Caco-2 (cell line): Measurements from ENCODE around the gene FAM76A. TPM values are rescaled to one million over a fixed set of nuclear protein-coding genes. Genes with fewer than 3 reads are reported as not detected.
"Not testable (repeated sequence)": the region's sequence is repeated elsewhere in the genome, so short reads cannot be mapped to it uniquely, and the experiment has no call there.

Source experiments
- BruUV-seq: library from RNA; stranded (reverse); fragments of 400-500 nt; replicated peaks from 2 replicates; lab custom pipeline; 2021; lab: Mats Ljungman, UMichigan
- CTCF ChIA-PET: fragments of 300-600 bp; sonication (Branson Sonifier 250); formaldehyde crosslinking; loops from one replicate; lab custom pipeline; 2022; ENCODE audit warnings: antibody characterized with exemption; lab: Charles Lee
- POLR2A ChIA-PET: fragments of 300-600 bp; sonication (Branson Sonifier 250); formaldehyde crosslinking; loops from one replicate; lab custom pipeline; 2022; ENCODE audit warnings: antibody characterized with exemption; lab: Charles Lee
- DNase-seq, 2 experiments: peaks; one replicate each; pipeline versions ENCODE4 v3.0.0 to v3.0.0-alpha.2; 2020 to 2022
- H3K27me3 ChIP-seq: replicated peaks from 2 replicates; pipeline ENCODE4 v1.6.0; 2011; ENCODE audit warnings: low read length; ENCODE audit not compliant: control insufficient read depth, insufficient read depth
- H3K36me3 ChIP-seq: 2 replicates; pipeline ENCODE4 v1.5.1; 2011; ENCODE audit warnings: low read length; ENCODE audit not compliant: control insufficient read depth, insufficient read depth
- H3K4me1 ChIP-seq: fragments of 250-450 bp; sonication (Bioruptor Pico); 2 replicates; pipeline ENCODE4 v1.5.1; 2020; ENCODE audit warnings: mild to moderate bottlenecking
- H3K4me3 ChIP-seq: 2 replicates; pipeline ENCODE4 v1.5.1; 2011; ENCODE audit warnings: low read depth, mild to moderate bottlenecking, control low read depth, low read length
- H3K9me3 ChIP-seq: fragments of 250-450 bp; sonication (Bioruptor Pico); 2 replicates; pipeline ENCODE4 v1.5.1; 2020; ENCODE audit warnings: mild to moderate bottlenecking, moderate library complexity
- H3K27ac Mint-ChIP-seq: one replicate; pipeline ENCODE4 v1.8.0; 2022; ENCODE audit warnings: mixed read lengths; ENCODE audit not compliant: unreplicated experiment
- H3K27me3 Mint-ChIP-seq: one replicate; pipeline ENCODE4 v1.8.0; 2022; ENCODE audit warnings: mixed read lengths; ENCODE audit not compliant: insufficient read depth, unreplicated experiment
- H3K36me3 Mint-ChIP-seq: one replicate; pipeline ENCODE4 v1.8.0; 2022; ENCODE audit warnings: mild to moderate bottlenecking, mixed read lengths; ENCODE audit not compliant: insufficient read depth, unreplicated experiment
- H3K4me1 Mint-ChIP-seq: one replicate; pipeline ENCODE4 v1.8.0; 2022; ENCODE audit warnings: low read depth, mixed read lengths; ENCODE audit not compliant: unreplicated experiment
- H3K4me3 Mint-ChIP-seq: one replicate; pipeline ENCODE4 v1.8.0; 2022; ENCODE audit warnings: mild to moderate bottlenecking, moderate library complexity, mixed read lengths; ENCODE audit not compliant: unreplicated experiment
- H3K9me3 Mint-ChIP-seq: one replicate; pipeline ENCODE4 v1.8.0; 2022; ENCODE audit warnings: mixed read lengths; ENCODE audit not compliant: unreplicated experiment
- intact Hi-C: fragments of 100-400 bp; cut with micrococcal nuclease; formaldehyde crosslinking; loops from one replicate; pipeline ENCODE4 v1.10.0; 2022; ENCODE audit not compliant: unreplicated experiment
- total RNA-seq: library from RNA; stranded (reverse); gene quantifications from 2 replicates; pipeline ENCODE4 v1.2.3, GENCODE V29; 2022
- TF ChIP-seq, protein P1 (sequence below), 2 experiments: fragments of 200-600 bp in 1 of 2; IDR thresholded peaks; 1 replicate in 1 of 2; 2 replicates in 1 of 2; pipeline versions ENCODE4 v1.5.1 to v1.8.0; 2011 to 2022; ENCODE audit warnings: antibody characterized with exemption in 1 of 2, control low read depth in 1 of 2, inconsistent platforms in 1 of 2, low read depth in 1 of 2, low read length in 1 of 2, mild to moderate bottlenecking in 1 of 2, moderate library complexity in 1 of 2; ENCODE audit not compliant: insufficient read depth in 1 of 2, severe bottlenecking in 1 of 2, unreplicated experiment in 1 of 2

Gene FAM76A
- total RNA-seq, 1 experiment from 2014 or later: 9.8 TPM

DNA sequence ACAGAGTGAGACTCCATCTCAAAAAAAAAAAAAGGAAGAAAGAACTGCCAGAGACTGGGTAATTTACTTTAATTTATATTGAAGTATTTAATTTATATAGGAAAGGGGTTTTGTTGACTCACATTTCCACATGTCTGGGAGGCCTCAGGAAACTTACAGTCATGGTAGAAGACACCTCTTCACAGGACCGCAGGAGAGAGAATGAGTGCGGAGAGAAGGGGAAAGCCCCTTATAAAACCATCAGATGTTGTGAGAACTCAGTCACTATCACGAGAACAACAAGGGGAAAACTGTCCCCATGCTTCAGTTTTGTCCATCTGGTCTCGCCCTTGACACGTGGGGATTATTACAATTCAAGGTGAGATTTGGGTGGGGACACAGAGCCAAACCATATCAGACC lies 79.0 kb downstream of the FAM76A start:
- no TSS peak for BruUV-seq

DNA sequence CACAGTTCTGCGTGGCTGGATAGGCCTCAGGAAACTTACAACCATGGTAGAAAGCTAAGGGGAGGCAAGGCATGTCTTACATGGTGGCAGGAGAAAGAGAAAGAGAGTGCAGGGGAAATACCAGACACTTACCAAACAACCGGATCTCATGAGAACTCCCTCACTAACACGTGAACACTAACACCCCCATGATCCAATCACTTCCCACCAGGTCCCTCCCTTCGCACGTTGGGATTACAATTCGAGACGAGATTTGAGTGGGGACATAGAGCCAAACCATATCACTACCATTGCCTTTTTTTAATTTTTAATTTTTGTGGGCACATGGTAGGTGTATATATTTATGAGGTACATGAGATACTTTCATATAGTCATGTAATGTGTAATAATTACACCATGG lies 81.0 kb downstream of the FAM76A start:
- DNase-seq: no peak
- no peaks in the 10 kb centered on the region for H3K27me3 Mint-ChIP-seq
- H3K36me3 ChIP-seq: no peaks in the 10 kb centered on the region
- H3K27me3 ChIP-seq: no peaks in the 10 kb centered on the region
- intact Hi-C loops: no loop called here
- no peak overlapping the region for H3K27ac Mint-ChIP-seq
- H3K4me3 Mint-ChIP-seq: no peak overlapping the region
- no peaks in the 10 kb centered on the region for H3K4me1 Mint-ChIP-seq
- no peaks in the 10 kb centered on the region for H3K9me3 Mint-ChIP-seq
- peaks cover 23% of the 10 kb centered on the region for H3K36me3 Mint-ChIP-seq
- no peak overlapping the region for H3K4me3 ChIP-seq
- H3K4me1 ChIP-seq: no peaks in the 10 kb centered on the region
- BruUV-seq: no TSS peak
- TF ChIP-seq, protein P1, sequence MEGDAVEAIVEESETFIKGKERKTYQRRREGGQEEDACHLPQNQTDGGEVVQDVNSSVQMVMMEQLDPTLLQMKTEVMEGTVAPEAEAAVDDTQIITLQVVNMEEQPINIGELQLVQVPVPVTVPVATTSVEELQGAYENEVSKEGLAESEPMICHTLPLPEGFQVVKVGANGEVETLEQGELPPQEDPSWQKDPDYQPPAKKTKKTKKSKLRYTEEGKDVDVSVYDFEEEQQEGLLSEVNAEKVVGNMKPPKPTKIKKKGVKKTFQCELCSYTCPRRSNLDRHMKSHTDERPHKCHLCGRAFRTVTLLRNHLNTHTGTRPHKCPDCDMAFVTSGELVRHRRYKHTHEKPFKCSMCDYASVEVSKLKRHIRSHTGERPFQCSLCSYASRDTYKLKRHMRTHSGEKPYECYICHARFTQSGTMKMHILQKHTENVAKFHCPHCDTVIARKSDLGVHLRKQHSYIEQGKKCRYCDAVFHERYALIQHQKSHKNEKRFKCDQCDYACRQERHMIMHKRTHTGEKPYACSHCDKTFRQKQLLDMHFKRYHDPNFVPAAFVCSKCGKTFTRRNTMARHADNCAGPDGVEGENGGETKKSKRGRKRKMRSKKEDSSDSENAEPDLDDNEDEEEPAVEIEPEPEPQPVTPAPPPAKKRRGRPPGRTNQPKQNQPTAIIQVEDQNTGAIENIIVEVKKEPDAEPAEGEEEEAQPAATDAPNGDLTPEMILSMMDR (IDR thresholded peaks at IDR 0.05; ENCODE audit: insufficient read depth in 1 of 2, low read depth in 1 of 2, low read length in 1 of 2, severe bottlenecking in 1 of 2, unreplicated experiment in 1 of 2): no peak
- H3K9me3 ChIP-seq: no peaks in the 10 kb centered on the region
- CTCF ChIA-PET: no interaction called here
- POLR2A ChIA-PET: no interaction called here

More for the DNA sequence above, 79.0 kb downstream of the FAM76A start:
- no peak for DNase-seq
- ChIA-PET CTCF (no interaction called here), POLR2A (no interaction called here)
- Mint-ChIP-seq H3K27me3 (no peaks in the 10 kb centered on the region), H3K4me1 (no peaks in the 10 kb centered on the region), H3K36me3 (peaks cover 23% of the 10 kb centered on the region), H3K27ac (no peak overlapping the region), H3K9me3 (no peaks in the 10 kb centered on the region), H3K4me3 (no peak overlapping the region)
- TF ChIP-seq, protein P1 (IDR thresholded peaks at IDR 0.05; ENCODE audit: insufficient read depth in 1 of 2, low read depth in 1 of 2, low read length in 1 of 2, severe bottlenecking in 1 of 2, unreplicated experiment in 1 of 2): no peak
- no peaks in the 10 kb centered on the region for H3K27me3 ChIP-seq
- no peak overlapping the region for H3K4me3 ChIP-seq
- intact Hi-C loops: no loop called here
- no peaks in the 10 kb centered on the region for H3K36me3 ChIP-seq
- H3K4me1 ChIP-seq: no peaks in the 10 kb centered on the region
- H3K9me3 ChIP-seq: no peaks in the 10 kb centered on the region

DNA sequence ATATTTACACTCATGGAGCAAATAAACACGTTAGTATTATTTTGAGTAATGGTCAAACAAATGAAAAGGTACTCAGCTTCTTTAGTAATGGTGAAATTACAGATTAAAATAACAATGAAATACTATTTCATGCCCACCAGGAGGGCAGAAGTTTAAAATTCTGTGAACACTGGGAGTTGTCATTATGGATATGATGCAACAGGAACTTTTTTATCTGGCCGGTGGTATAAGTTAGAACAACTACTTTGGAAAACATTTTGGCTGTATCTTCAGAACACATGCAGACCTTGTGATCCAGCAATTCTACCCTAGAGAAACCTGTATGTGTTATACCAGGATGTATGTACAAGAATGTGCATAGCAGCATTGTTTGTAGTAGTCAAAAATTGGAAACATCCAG lies 81.6 kb downstream of the FAM76A start:
- no peak overlapping the region for H3K4me3 Mint-ChIP-seq
- H3K4me1 Mint-ChIP-seq: no peaks in the 10 kb centered on the region
- CTCF ChIA-PET: no interaction called here

DNA sequence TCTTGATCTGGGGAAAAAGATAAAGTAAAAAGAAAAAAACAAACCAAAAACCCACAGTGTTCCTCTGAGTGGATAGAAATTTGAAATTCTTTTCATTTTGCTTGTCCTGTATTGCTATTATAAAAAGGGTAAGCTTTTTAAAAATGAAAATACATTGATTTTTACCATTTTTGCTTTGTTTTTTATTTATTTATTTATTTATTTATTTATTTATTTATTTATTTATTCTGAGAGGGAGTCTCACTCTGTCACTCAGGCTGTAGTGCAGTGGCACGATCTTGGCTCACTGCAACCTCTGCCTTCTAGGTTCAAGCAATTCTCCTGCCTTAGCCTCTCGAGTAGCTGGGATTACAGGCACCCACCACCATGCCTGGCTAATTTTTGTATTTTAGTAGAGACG lies 82.4 kb downstream of the FAM76A start:
- H3K4me1 ChIP-seq, H3K36me3 ChIP-seq, H3K4me1 Mint-ChIP-seq, POLR2A ChIA-PET, BruUV-seq, H3K27me3 ChIP-seq, DNase-seq, H3K9me3 Mint-ChIP-seq, CTCF ChIA-PET, H3K27me3 Mint-ChIP-seq, intact Hi-C loops, H3K9me3 ChIP-seq, H3K4me3 ChIP-seq, H3K4me3 Mint-ChIP-seq, H3K27ac Mint-ChIP-seq: not testable (repeated sequence)
- H3K36me3 Mint-ChIP-seq: peaks cover 19% of the 10 kb centered on the region

More for the DNA sequence above, 81.6 kb downstream of the FAM76A start:
- H3K9me3 Mint-ChIP-seq: no peaks in the 10 kb centered on the region
- H3K27ac Mint-ChIP-seq: no peak overlapping the region
- Histone ChIP-seq H3K36me3 (no peaks in the 10 kb centered on the region), H3K27me3 (no peaks in the 10 kb centered on the region), H3K4me1 (no peaks in the 10 kb centered on the region), H3K9me3 (no peaks in the 10 kb centered on the region), H3K4me3 (no peak overlapping the region)
- peaks cover 21% of the 10 kb centered on the region for H3K36me3 Mint-ChIP-seq
- no peak for DNase-seq
- POLR2A ChIA-PET: no interaction called here
- intact Hi-C loops: no loop called here
- TF ChIP-seq, protein P1 (IDR thresholded peaks at IDR 0.05; ENCODE audit: insufficient read depth in 1 of 2, low read depth in 1 of 2, low read length in 1 of 2, severe bottlenecking in 1 of 2, unreplicated experiment in 1 of 2): no peak
- BruUV-seq: no TSS peak
- no peaks in the 10 kb centered on the region for H3K27me3 Mint-ChIP-seq
